Measurements from ENCODE around the gene MAP1B. TPM values are rescaled to one million over a fixed set of nuclear protein-coding genes. Genes with fewer than 3 reads are reported as not detected.
A peak's percentile ranks its signal among the peaks of the same experiment; 100 is the strongest.

The MAP1B gene
- total and polyA plus RNA-seq, 9 of the 15 experiments (the other 6 are each of a cell fraction or from before 2014, with no cell fraction given) = 5.2 to 66.1 (median 17.3) TPM

GRCh38 chr5:72107131-72107900 is at the start of gene MAP1B (continued):
- TF ChIP-seq PTBP1 (IDR thresholded peaks at IDR 0.05; ENCODE audit: low read depth, low read length) = no peak
- TF ChIP-seq HDAC6 (IDR thresholded peaks at IDR 0.05; ENCODE audit: low read depth, low read length) = no peak
- peak; percentile 73 for TF ChIP-seq SUPT5H (IDR thresholded peaks at IDR 0.05)
- no peak for TF ChIP-seq GABPB2 (CRISPR knock-in tag; conservative IDR thresholded peaks at IDR 0.05)
- no peak for TF ChIP-seq CLOCK (CRISPR knock-in tag; IDR thresholded peaks at IDR 0.05; ENCODE audit: borderline replicate concordance)
- TF ChIP-seq ZNF140 (CRISPR knock-in tag; IDR thresholded peaks at IDR 0.05) = no peak
- no peak for TF ChIP-seq RFX7 (CRISPR knock-in tag; IDR thresholded peaks at IDR 0.05)
- TF ChIP-seq ZNF766 (CRISPR knock-in tag; conservative IDR thresholded peaks at IDR 0.05) = no peak
- TF ChIP-seq TCF3 (CRISPR knock-in tag; IDR thresholded peaks at IDR 0.05) = no peak
- no peak for TF ChIP-seq ZFPM2 (CRISPR knock-in tag; IDR thresholded peaks at IDR 0.05)
- TF ChIP-seq FOXK1 (CRISPR knock-in tag; IDR thresholded peaks at IDR 0.05; ENCODE audit: borderline replicate concordance) = peak; percentile 80
- peak; percentile 79; the same call in 1 of the 2 replicates for TF ChIP-seq ZC3H4 (CRISPR knock-in tag; IDR thresholded peaks at IDR 0.05; ENCODE audit: borderline replicate concordance)
- no peak for TF ChIP-seq MXI1 (IDR thresholded peaks at IDR 0.05; ENCODE audit: low read depth, low read length)
- TF ChIP-seq ZNF175 (CRISPR knock-in tag; IDR thresholded peaks at IDR 0.05; ENCODE audit: low read depth) = no peak
- no peak for TF ChIP-seq BMI1 (IDR thresholded peaks at IDR 0.05; ENCODE audit: low read length)
- no peak for TF ChIP-seq THRB (CRISPR knock-in tag; conservative IDR thresholded peaks at IDR 0.05)
- TF ChIP-seq NEUROD1 (IDR thresholded peaks at IDR 0.05; ENCODE audit: borderline replicate concordance, low read depth, low read length, partially characterized antibody) = no peak
- TF ChIP-seq POLR3G (IDR thresholded peaks at IDR 0.05; ENCODE audit: extremely low read depth, insufficient read length, insufficient replicate concordance) = no peak
- TF ChIP-seq SIRT6 (IDR thresholded peaks at IDR 0.05; ENCODE audit: low read depth, low read length) = no peak
- peak; percentile 60; the same call in 1 of the 2 replicates for TF ChIP-seq SRSF3 (IDR thresholded peaks at IDR 0.05; ENCODE audit: insufficient read depth, low read length)
- no peak for TF ChIP-seq ZNF431 (CRISPR knock-in tag; IDR thresholded peaks at IDR 0.05)
- TF ChIP-seq PHB (CRISPR knock-in tag; IDR thresholded peaks at IDR 0.05) = no peak
- 0 out of 2 replicates have a peak, but pooled peaks have one; percentile 6 for TF ChIP-seq BCOR (IDR thresholded peaks at IDR 0.05)
- TF ChIP-seq, protein P1, sequence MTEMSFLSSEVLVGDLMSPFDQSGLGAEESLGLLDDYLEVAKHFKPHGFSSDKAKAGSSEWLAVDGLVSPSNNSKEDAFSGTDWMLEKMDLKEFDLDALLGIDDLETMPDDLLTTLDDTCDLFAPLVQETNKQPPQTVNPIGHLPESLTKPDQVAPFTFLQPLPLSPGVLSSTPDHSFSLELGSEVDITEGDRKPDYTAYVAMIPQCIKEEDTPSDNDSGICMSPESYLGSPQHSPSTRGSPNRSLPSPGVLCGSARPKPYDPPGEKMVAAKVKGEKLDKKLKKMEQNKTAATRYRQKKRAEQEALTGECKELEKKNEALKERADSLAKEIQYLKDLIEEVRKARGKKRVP (CRISPR knock-in tag; IDR thresholded peaks at IDR 0.05) = peak; percentile 79
- TF ChIP-seq MTA2 (IDR thresholded peaks at IDR 0.05; ENCODE audit: low read depth) = no peak
- TF ChIP-seq KLF16 (IDR thresholded peaks at IDR 0.05) = no peak

All from K562 (cell line).